HEK293T (cell line): ENCODE data around the gene LRRC27.

ENCODE experiments used
- CTCF ChIA-PET: fragments of 350-600 bp; formaldehyde crosslinking; extraction: SDS; loops from one replicate; lab custom pipeline; 2021; ENCODE audit warnings: antibody characterized with exemption, inconsistent platforms; lab: Yijun Ruan, JAX
- POLR2A ChIA-PET: fragments of 350-600 bp; formaldehyde crosslinking; extraction: SDS; loops from one replicate; lab custom pipeline; 2020; ENCODE audit warnings: antibody characterized with exemption, inconsistent platforms; lab: Yijun Ruan, JAX
- DNase-seq: peaks from one replicate; pipeline ENCODE4 v3.0.0; 2012; ENCODE audit warnings: mixed read lengths; ENCODE audit errors: extremely low spot score
- ARNT ChIP-seq: fragments of 450-650 bp; IDR thresholded peaks from 2 replicates; pipeline ENCODE4 v1.6.1; 2017; ENCODE audit warnings: mild to moderate bottlenecking
- BHLHE40 ChIP-seq: fragments of 450-650 bp; IDR thresholded peaks from 2 replicates; pipeline ENCODE4 v1.6.1; 2016; ENCODE audit warnings: mild to moderate bottlenecking, moderate library complexity, borderline replicate concordance
- CTBP1 ChIP-seq: fragments of 450-650 bp; IDR thresholded peaks from 2 replicates; pipeline ENCODE4 v1.6.1; 2016; ENCODE audit warnings: borderline replicate concordance
- ELF4 ChIP-seq: fragments of 450-650 bp; IDR thresholded peaks from 2 replicates; pipeline ENCODE4 v1.6.1; 2017; ENCODE audit warnings: antibody characterized with exemption
- FOXA1 ChIP-seq: fragments of 450-650 bp; IDR thresholded peaks from 2 replicates; pipeline ENCODE4 v1.6.1; 2016; ENCODE audit warnings: mild to moderate bottlenecking
- FOXK2 ChIP-seq: fragments of 450-650 bp; IDR thresholded peaks from 2 replicates; pipeline ENCODE4 v1.6.1; 2016; ENCODE audit warnings: mild to moderate bottlenecking
- FOXM1 ChIP-seq: fragments of 450-650 bp; IDR thresholded peaks from 2 replicates; pipeline ENCODE4 v1.6.1; 2017; ENCODE audit warnings: mild to moderate bottlenecking, borderline replicate concordance
- HDGF ChIP-seq: fragments of 450-650 bp; IDR thresholded peaks from 2 replicates; pipeline ENCODE4 v1.6.1; 2017; ENCODE audit warnings: antibody characterized with exemption, borderline replicate concordance
- L3MBTL2 ChIP-seq: fragments of 450-650 bp; conservative IDR thresholded peaks from 2 replicates; pipeline ENCODE4 v1.6.1; 2016; ENCODE audit warnings: mild to moderate bottlenecking
- LEF1 ChIP-seq: fragments of 450-650 bp; IDR thresholded peaks from 2 replicates; pipeline ENCODE4 v1.6.1; 2017; ENCODE audit warnings: mild to moderate bottlenecking, borderline replicate concordance
- NFRKB ChIP-seq: fragments of 450-650 bp; IDR thresholded peaks from 2 replicates; pipeline ENCODE4 v1.6.1; 2016; ENCODE audit warnings: mild to moderate bottlenecking, moderate library complexity
- SP1 ChIP-seq: fragments of 450-650 bp; IDR thresholded peaks from 2 replicates; pipeline ENCODE4 v1.6.1; 2017
- SUZ12 ChIP-seq: fragments of 450-650 bp; IDR thresholded peaks from 2 replicates; pipeline ENCODE4 v1.6.1; 2016; ENCODE audit warnings: mild to moderate bottlenecking
- TARDBP ChIP-seq: fragments of 450-650 bp; IDR thresholded peaks from 2 replicates; pipeline ENCODE4 v1.6.1; 2016
- ZNF384 ChIP-seq: fragments of 450-650 bp; IDR thresholded peaks from 2 replicates; pipeline ENCODE4 v1.6.1; 2016
- TF ChIP-seq, protein P1 (sequence below): fragments of 450-650 bp; IDR thresholded peaks from 2 replicates; pipeline ENCODE4 v1.6.1; 2016

LRRC27 gene

DNA sequence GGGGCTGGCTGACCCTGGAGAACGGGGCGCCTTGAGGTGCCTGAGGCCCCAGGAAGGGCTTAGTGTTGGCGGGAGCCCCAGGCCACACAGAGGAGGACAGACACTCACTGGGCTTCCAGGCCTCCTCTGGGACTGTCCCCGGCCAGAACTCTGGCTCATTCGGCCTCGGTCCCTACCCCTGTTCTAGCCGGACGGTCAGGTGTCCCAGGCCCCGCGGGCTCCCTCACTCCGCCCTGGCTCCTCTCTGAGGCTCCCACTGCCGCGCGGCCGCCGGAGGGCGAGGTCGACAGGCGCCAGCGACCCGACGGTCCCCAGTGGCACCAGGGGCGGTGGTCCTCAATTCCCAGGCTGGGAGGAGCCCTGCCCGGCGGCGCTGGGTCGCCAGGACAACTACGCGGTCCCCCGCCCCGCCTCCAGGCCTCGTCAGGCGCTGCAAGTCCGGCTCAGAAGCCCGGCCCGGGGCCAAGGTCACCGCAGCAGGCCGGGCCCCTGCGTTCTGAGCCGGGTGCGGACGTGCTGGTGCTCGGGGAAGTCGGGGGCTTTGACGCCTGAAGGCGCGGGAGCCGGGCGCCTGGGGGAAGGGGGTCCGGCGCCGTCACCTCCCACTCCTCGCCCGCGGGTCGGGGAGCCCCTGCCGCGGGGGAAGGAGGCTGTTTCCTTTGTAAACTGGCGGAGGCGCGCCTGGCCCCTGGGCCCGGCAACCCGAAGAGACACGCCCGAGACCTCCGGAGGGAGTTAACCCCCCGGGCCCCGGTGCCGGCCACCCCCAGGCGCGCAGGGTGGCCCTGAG is 63.9 kb downstream of the LRRC27 start:
- no peak for DNase-seq
- no peak for TF ChIP-seq ARNT
- no peak for TF ChIP-seq CTBP1
- TF ChIP-seq TARDBP, result no peak
- TF ChIP-seq FOXA1, result no peak
- TF ChIP-seq, protein P1, sequence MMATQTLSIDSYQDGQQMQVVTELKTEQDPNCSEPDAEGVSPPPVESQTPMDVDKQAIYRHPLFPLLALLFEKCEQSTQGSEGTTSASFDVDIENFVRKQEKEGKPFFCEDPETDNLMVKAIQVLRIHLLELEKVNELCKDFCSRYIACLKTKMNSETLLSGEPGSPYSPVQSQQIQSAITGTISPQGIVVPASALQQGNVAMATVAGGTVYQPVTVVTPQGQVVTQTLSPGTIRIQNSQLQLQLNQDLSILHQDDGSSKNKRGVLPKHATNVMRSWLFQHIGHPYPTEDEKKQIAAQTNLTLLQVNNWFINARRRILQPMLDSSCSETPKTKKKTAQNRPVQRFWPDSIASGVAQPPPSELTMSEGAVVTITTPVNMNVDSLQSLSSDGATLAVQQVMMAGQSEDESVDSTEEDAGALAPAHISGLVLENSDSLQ, result no peak
- no peak for TF ChIP-seq HDGF
- TF ChIP-seq BHLHE40, result no peak
- no peak for TF ChIP-seq LEF1
- TF ChIP-seq SP1, result no peak
- no peak for TF ChIP-seq L3MBTL2
- TF ChIP-seq SUZ12, result no peak
- no peak for TF ChIP-seq ZNF384
- no peak for TF ChIP-seq NFRKB
- no peak for TF ChIP-seq ELF4
- no peak for TF ChIP-seq FOXK2
- no peak for TF ChIP-seq FOXM1
- CTCF ChIA-PET, result no interaction called here
- POLR2A ChIA-PET, result no interaction called here

DNA sequence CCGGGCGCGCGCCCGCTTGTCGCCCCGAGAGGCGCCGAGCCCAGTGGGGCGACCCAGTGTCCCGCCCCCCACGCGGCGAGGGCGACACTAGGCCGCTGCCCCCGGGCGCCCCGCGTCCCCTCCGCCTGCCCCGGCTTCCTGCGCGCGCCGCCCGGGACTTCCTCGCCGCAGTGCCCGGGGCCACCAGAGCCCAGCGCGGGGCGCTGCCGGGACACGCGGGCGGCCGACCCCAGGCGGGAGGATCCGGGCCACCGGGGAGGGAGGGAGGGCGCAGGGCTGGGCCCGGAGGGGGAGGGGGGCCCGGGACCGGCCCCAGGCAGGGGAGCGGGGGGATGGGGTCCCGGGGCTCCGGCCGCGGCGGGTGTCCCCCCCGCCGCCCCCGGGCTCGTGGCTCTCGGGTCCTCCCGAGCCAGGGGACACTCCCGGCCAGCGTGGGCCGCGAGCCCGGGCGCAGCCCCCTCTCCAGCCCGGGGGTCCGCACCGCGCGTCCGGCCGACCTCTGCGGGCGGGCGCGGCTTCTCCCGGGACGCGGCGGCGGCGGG is 64.6 kb downstream of the LRRC27 start:
- POLR2A ChIA-PET, result interaction anchor here (0.7 to 1.4 kb wide), 4 partner anchors 16 to 49 kb away, joined by 3 to 5 read pairs (median 3); no protein-coding TSS in a partner anchor
- CTCF ChIA-PET, result no interaction called here
- peak; percentile 88 for DNase-seq
- TF ChIP-seq ARNT (no peak), NFRKB (no peak), FOXK2 (no peak), SUZ12 (no peak), HDGF (no peak), LEF1 (no peak), ELF4 (no peak), SP1 (no peak), CTBP1 (no peak), FOXM1 (no peak), FOXA1 (no peak)

DNA sequence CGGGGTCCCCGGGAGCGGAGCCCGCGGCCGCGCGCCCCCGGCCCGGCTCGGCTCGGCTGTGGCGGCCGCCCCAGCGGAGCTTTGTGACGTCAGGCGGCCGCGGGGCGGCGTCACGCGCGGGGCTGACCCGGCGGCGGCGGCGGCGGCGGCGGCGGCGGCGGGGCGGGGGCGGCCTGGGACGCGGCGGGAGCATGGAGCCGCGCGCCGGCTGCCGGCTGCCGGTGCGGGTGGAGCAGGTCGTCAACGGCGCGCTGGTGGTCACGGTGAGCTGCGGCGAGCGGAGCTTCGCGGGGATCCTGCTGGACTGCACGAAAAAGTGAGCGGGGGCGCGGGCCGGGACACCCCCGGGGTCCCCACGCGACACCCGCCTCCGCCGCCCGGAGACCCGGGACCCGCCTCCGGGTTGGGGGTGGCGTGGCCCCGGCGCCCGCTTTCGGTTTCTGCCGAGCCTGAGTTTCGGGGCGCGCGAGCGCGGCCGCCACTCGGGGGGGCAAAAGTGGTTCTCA is 65.1 kb downstream of the LRRC27 start, which contains the start of gene PWWP2B:
TSS of gene PWWP2B (plus strand) at position 165 of the 506 bp plus-strand sequence. CDS start at position 192, 27 bp downstream.
- TF ChIP-seq FOXA1, result no peak
- no peak for TF ChIP-seq BHLHE40
- no peak for TF ChIP-seq HDGF
- TF ChIP-seq TARDBP, result no peak
- TF ChIP-seq ARNT, result no peak
- TF ChIP-seq NFRKB, result no peak
- no peak for TF ChIP-seq ELF4
- TF ChIP-seq, protein P1, result no peak
- TF ChIP-seq CTBP1, result no peak
- TF ChIP-seq FOXK2, result no peak
- no peak for TF ChIP-seq L3MBTL2
- no peak for TF ChIP-seq SUZ12
- no peak for TF ChIP-seq LEF1
- no peak for TF ChIP-seq SP1
- TF ChIP-seq ZNF384, result no peak
- TF ChIP-seq FOXM1, result no peak
- ChIA-PET CTCF (no interaction called here), POLR2A (interaction anchor here (0.7 to 1.4 kb wide), 4 partner anchors 16 to 48 kb away, joined by 3 to 5 read pairs (median 3); no protein-coding TSS in a partner anchor)
- peak; percentile 76 for DNase-seq

DNA sequence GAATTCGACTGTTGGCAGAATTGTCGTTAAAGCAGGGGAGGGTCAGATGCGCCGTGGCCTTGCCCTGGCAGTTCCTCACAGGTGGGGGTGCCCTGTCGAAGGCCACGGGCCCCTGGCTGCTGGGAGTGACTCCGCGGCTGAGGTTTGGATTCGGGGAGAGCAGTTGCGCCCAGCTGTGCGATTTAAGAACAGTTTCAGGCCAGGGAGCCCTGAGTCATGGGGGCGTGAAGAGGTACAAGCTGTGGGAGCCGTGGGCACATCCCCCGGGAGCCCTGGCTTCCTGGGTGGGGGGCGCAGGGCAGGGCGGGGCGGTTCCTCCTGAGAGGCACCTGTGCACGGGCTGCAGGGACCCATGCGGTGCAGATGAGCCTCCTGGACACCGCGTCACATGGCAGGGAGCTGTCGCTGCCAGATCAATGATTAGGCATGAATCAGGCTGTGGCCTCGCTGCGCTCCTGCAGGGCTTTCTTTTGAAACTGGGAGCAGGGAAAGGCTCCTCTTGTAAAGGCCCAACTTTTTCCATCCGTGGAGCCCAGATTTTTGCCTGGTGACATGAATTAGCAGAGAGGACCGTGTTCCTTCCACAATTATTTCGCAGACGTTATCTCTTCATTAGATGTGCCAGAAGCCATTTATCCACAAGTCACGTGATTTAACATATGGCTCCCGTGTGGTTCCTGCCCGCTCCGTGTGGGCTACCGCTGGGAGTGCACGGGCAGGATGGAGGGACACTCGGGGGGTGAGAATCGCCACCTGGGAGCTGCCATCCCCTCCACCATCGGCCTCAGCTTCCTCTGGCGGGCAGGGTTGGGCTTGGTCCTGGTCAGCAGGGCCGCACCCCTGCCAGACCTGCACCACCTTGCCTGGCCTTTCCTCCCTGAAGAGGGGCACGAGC is 65.9 kb downstream of the LRRC27 start:
- TF ChIP-seq LEF1 (no peak), NFRKB (no peak), ARNT (no peak), SP1 (no peak), FOXA1 (no peak), ELF4 (no peak), TARDBP (no peak), BHLHE40 (no peak), FOXM1 (no peak), SUZ12 (no peak)
- TF ChIP-seq, protein P1, result no peak
- CTCF ChIA-PET, result no interaction called here
- POLR2A ChIA-PET, result interaction anchor here (1.4 kb wide), 1 partner anchor 36 kb away, joined by 5 read pairs; no protein-coding TSS in a partner anchor
- DNase-seq, result no peak

DNA sequence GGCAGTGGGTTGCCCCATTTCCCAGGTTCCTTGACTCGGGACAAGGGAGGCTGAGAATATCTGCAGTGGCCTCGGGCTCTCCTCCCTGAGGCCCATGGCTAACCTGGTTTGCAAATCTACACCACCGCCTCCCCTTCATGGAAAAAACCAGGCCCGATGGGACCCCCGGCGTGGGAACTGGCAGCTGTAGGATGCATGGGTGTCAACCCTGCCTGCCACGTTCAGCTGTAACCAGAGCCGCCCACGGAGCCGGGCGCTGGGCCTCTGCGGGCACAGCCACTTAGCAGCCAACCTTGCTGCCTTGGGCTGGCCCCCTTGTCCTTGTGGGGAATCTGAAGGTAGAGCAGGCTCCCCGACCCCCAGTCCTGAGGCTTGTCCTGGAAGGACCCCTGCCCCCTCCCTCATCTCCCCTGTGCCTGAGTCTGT is 66.6 kb downstream of the LRRC27 start:
- ChIA-PET POLR2A (no interaction called here), CTCF (no interaction called here)
- DNase-seq, result no peak
- TF ChIP-seq FOXM1 (no peak), CTBP1 (no peak), FOXA1 (no peak), BHLHE40 (no peak), SUZ12 (no peak), ELF4 (no peak), L3MBTL2 (no peak), ZNF384 (no peak), ARNT (no peak), NFRKB (no peak), LEF1 (no peak), SP1 (no peak), FOXK2 (no peak), HDGF (no peak), TARDBP (no peak)
